Fibroblast of the conjunctiva (primary cell): ENCODE data around the gene ZC3H18.
A peak's percentile ranks its signal among the peaks of the same experiment; 100 is the strongest.

Experiments used
- DNase-seq: peaks from one replicate; pipeline ENCODE4 v3.0.0-alpha.2; 2010; ENCODE audit warnings: low read depth

ZC3H18 gene

GRCh38 chr16:88569985-88570690 is at the start of gene ZC3H18:
TSS of gene ZC3H18 (plus strand) at chr16:88570403. CDS start at chr16:88577124, 6,721 bp downstream.
- DNase-seq = peak; percentile 88

- DNase-seq = no peak
These were observed 48.5 kb upstream of the ZC3H18 start for GRCh38 chr16:88521674-88522073.

GRCh38 chr16:88522276-88522949 is 47.8 kb upstream of the ZC3H18 start:
- DNase-seq = no peak

- DNase-seq = no peak
These were observed 46.7 kb upstream of the ZC3H18 start for GRCh38 chr16:88523309-88524161.

GRCh38 chr16:88524274-88524972 is 45.8 kb upstream of the ZC3H18 start:
- DNase-seq = no peak

GRCh38 chr16:88524973-88525662 is 45.1 kb upstream of the ZC3H18 start:
- DNase-seq = no peak

- DNase-seq = no peak
These were observed 44.6 kb upstream of the ZC3H18 start for GRCh38 chr16:88525663-88525990.

GRCh38 chr16:88526008-88526905 is 43.9 kb upstream of the ZC3H18 start:
- no peak for DNase-seq

- no peak for DNase-seq
These were observed 43.4 kb upstream of the ZC3H18 start for GRCh38 chr16:88526906-88527185.

GRCh38 chr16:88527186-88527936 is 42.8 kb upstream of the ZC3H18 start:
- DNase-seq = peak; percentile 36

- no peak for DNase-seq
These were observed 42.1 kb upstream of the ZC3H18 start for GRCh38 chr16:88527937-88528743.

GRCh38 chr16:88528902-88529318 is 41.3 kb upstream of the ZC3H18 start:
- DNase-seq = no peak

- no peak for DNase-seq
These were observed 40.6 kb upstream of the ZC3H18 start for GRCh38 chr16:88529596-88529995.

GRCh38 chr16:88530051-88530857 is 39.9 kb upstream of the ZC3H18 start:
- DNase-seq = no peak

- no peak for DNase-seq
These were observed 39.4 kb upstream of the ZC3H18 start for GRCh38 chr16:88530858-88531203.

- DNase-seq = no peak
These were observed 38.9 kb upstream of the ZC3H18 start for GRCh38 chr16:88531346-88531745.

GRCh38 chr16:88531931-88532433 is 38.2 kb upstream of the ZC3H18 start:
- DNase-seq = no peak
